NCI-H748 (cell line): Measurements from ENCODE around the gene MORC2.
A peak's percentile ranks its signal among the peaks of the same experiment; 100 is the strongest.

Source experiments
- DNase-seq: peaks from one replicate; lab custom pipeline; 2025; ENCODE audit not compliant: unreplicated experiment; lab: John Stamatoyannopoulos, UW

Gene MORC2

DNA sequence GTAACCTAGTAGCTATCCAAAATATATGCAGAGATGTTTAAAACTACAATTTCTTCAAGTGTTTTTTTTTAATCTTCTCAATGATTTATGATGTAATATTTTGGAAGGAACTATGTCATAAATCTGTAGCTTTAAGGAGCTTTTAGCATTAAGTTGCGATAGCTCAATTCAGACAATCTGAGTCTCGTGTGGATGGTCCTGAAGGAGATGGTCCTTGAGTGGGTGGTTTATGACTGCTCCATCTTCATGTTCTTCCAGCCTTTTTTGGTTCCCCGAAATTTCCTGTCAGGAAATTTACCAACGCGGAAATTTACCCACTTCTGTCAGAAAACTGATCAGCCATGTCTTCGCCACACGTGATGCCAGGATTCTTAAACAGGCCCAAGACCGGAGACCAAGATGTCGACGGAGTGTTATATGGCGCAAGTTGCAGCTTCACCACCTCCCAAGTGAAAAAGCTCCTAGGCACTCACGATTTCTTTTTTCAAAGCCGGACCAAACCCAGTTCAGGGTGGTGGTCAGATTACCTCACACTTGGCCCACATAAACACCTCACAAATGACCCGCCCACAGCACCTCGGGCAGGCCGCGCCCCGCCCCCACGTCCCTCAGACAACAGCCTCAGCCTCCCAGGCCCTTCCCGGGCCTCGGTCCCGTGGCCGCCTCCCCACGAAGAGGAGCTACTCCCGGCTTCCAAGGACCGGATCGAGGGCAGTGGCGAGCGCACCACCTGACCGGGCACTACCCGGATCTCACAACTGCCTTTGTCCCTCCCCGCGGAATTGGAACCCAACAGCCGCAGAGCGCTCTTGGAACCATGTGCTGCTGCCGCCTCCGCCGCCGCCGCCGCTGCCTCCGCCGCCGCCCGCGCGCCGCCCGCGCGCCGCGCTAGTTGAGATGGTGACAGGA, at the start of gene MORC2:
Gene MORC2, minus strand, starts transcription at position 760 of the 909 bp plus-strand sequence. CDS start 885 bp downstream, outside the sequence.
- peak; percentile 75 for DNase-seq

DNA sequence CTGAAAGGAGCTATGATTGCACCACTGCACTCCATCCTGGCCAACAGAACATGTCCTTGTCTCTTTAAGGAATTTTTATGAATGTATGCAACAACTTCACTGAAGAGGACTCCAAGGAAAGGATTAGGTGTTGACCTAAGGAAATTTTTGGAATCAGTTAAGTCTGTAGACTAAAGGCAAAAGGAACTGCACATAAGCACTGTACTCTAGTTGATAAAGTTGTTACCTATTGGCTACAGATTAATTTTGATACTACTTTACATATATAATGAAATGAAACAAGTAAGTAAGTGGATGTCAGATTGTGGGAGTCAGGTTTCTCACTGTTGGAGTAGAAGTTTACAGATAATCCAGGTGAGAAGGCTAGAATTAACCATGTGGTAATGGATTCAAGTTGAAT, 37.0 kb upstream of the MORC2 start:
- DNase-seq = no peak

DNA sequence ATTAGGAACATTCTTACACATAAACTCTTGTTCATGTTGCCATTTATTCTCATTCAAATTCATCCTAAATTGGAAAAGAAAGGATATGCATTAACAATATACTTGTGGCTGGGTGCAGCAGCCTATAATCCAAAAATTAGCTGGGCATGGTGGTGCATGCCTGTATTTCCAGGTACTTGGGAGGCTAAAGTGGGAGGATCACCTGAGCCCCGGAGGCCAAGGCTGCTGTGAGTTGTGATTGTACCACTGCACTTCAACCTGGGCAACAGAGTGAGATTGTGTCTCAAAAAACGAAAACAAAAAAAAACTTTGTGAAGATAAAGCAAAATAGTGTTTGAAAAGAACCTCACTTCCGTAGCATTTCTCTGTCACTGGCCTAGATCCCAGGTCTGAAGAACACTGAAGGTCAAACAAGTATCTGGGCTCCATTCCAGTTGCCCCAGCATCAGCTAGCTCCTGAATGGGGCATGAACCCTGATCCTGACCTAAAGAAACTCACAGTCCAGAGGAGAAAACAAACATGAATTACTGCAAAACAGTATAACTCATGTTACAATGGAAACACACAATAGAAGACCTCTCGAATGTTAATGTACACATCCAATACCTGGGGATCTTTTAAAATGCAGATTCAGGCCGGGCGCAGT, 32.7 kb upstream of the MORC2 start:
- no peak for DNase-seq

DNA sequence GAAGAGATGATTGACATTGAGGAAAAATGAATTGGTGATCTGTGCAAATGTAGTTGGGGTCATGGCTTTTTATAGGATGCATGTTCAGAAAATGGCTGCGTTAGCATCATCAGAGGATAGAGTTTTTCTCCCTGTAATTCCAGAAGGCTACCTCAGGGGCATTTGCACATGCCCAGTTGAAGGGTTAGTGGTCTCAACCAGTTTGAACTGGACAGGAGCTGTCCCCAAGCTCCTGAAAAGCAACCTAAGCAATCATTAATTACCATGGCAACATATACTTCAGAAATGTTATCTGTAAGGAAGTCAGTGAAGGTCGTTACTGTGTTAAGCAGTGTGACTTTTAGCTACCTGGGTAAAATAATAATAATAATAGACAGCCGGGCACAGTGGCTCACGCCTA, 29.8 kb upstream of the MORC2 start:
- DNase-seq = peak; percentile 17

DNA sequence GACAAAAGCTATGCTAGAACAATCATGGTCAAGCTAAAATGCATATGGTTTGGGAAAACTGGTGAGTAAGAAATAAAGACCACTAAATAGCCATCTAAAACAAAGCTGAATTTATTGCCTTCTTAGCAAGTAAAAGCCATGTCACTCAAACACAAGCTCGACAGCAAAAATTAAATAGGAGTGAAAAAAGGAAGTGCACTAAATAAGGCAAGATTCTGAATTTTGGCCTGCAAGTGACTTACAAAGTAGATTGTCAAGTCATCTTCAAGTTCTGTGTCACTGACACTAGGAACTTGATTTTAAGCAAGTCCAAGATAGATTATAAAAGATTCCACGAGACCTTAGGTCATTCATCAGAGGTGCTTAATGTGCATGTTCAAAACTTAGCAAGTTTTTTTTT, 27.9 kb upstream of the MORC2 start:
- no peak for DNase-seq

DNA sequence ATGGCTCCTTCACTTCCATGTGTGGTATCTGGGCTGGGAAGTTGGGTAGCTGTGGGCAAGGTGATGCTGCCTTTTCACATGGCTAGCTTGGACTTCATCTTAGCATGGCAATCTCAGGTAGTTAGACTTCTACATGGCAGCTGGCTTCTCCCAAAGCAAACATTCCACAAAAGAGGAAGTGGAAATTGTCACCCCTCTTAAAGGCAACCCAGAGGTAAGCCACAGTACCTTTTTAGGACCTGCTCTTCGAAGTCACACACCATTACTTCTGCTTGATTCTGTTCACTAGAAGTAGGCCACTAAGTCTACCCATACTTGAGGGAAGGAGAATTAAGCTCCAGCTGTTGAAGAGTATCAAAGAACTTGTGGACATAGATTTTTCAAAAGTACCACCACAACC, 26.4 kb upstream of the MORC2 start:
- DNase-seq = no peak

DNA sequence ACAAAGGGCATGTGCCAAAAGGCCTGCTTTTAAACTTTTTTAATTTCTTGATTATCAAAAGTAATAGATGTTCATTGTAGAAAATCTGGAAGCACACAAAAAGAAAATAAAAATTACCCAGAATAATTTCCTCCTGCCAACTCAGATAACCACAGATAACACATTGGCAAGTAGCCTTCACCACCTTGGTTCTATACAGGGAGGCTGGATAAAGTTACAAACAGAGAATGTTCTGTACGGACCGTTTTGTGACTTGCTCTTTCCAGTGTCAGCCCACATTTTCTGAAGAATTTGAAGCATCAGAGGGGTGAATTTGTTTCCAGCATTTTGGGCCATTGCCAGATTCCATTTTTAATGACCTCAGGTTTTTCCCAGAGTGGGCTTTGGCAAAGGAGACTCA, 24.0 kb upstream of the MORC2 start:
- no peak for DNase-seq

DNA sequence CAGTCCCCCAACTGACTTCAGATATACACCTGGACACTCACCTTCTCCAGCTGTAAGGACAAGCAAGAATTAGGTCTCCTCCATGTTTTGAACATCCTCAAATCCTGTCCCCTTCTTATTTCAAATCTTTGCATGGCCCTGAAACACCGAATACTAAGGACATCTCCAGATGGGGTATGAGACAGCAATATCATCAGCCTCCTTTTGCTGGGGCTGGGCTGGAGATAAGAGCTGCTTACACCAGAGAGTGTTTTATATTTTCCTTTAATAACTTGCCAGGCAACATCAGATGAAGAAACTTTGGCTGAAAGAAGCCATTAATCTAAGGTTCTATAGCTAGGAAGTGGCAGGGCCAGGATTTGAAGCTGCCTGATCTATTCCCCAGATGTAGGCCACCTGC, 22.1 kb upstream of the MORC2 start:
- no peak for DNase-seq

DNA sequence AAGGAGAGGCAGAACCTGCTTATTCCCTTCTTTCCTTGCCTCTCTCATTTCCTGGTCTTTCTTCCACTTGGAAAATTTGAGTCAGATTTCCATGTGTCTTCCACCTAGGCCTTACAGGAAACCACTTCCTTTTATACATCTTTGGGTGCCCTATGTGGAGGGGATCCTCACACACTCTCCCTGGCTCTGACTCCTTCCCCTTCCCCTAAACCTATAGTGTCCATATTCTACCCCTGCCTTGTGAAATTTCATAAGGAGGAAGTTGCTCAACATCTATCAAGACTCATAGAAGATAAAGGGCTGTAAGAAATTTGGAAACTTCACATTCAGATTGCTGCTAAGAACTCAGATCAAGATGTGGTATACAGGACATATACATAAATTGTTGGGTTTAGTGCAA, 20.9 kb upstream of the MORC2 start:
- no peak for DNase-seq

DNA sequence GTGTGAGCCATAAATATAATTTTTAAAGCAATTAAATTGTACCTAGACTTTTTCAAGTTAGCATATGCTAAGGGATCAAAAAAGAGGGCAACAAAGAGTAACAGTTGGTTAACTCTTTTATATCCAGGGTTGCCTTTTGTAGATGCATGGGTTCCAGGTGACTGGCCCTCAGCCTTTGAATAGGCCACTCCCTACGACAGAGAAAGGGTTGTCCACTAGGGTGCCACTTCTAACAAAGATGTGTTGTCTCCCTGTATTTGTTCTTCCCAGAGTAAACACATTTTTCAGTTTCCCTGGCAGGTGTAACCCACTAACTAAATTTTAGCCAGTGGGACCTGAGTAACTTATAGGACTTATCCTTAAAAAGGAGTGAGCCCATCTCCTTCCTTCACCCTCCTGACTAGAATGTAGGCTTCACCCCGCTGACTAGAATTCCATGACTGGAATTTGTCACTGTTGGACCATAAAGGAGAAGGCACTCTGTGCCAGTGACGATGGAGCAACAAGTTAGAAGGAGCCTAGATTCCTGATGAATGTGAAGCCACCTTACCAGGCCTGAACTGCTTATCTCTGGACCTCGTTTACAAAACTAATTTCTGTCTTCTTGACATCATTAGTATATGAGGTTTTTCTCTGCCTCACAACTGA, 17.1 kb upstream of the MORC2 start:
- peak; percentile 91 for DNase-seq

DNA sequence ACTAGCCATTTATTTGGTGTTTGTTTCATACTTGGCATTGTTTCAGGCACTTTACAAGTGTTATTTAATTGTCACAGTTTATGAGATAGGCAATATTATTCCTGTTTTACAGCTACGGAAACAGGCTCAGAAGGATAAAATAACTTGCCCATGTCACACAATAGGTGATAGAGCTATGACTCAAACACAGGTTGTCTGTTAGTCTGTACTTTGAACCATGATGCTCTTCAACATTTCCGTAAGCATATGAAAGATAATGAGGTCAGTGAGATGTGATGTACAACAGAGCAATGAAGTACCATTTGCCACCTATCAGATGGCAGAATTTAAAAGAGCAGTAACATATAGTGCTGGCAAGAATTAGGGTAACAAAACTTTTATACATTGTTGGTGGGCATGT, 15.7 kb upstream of the MORC2 start:
- DNase-seq = no peak

DNA sequence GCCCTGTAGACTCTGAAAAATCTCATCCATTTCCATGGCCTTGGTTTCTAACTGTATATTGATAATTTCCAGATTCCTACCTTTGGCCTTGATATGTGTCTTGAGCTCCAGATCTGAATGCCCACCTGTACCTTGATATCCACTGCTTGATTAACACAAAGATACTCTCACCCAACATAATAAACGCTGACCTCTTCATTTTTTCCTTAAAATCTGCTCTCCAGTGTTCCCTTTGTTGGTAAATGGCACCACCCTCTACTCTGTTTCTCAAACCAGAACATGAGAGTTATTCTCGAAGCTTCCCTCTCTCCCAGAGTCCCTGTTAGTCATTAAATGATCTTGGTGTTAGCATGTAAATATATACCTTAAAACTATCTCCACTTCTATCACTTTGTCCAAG, 13.9 kb upstream of the MORC2 start:
- no peak for DNase-seq

DNA sequence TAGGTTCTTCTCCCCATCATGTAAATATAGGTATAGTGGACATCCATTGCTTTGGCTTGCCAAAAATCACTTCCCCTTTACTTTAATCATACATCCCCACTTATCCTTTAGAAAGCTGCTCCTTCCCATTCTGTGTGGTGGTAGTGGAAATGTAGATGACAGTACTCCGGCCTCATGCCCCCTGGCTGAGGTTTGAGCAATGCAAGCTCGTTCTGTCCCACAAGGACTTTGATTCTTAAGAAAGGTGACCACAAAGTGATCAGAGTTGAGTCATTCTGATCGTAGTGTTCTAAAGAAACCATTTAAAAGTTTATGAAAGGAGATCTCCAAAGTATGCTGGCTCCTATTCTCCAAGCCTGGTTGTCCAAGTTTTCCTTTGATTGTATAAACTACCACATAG, 11.4 kb upstream of the MORC2 start:
- DNase-seq = no peak

DNA sequence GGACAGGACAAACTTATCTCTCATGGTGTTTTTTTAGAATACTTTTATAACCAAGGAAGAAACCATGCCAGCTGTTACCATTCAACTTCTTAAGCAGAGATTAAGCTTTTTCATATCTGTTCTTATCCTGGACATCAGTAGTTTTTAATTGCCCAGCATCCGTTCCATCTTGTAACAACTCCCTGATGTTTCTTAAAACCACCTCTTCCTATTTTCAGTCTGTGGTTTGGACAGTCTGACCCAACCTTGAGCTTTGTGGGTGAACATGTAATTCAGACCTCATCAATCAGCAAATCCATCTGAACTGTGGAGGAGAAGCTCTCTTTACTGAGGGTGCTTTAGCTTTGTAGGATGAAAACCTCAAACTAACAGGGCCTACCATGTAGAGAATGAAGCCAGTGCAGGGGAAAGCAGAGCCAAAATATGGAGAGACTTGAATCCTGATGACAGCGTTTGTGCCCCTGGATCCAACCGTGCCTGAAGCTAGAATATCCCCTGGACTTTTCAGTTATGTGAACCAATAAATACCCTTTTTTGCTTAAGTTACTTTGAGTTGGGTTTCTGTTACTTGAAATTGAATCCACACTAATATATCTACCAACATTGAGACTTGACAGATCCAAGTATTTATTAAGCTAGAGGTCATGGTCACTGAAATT, 9.9 kb upstream of the MORC2 start:
- no peak for DNase-seq

DNA sequence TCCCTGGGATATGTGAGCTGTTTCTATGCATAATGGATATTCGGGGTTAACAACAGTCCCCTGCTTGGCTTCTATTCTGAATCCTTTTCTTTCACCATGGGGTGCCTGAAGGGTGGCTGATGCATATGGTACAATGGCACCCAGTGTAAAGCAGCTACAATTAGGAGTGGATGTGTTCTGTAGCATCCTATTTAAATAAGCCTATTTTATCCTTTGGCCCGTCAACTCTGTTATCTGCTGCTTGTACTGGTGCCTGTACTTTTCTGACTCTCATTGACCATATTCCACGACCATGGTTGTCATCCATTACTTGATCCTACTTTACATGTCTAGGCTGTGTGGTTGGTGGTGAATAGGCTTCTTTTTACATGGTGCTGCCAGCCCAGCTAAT, 1.8 kb upstream of the MORC2 start:
- DNase-seq = no peak

DNA sequence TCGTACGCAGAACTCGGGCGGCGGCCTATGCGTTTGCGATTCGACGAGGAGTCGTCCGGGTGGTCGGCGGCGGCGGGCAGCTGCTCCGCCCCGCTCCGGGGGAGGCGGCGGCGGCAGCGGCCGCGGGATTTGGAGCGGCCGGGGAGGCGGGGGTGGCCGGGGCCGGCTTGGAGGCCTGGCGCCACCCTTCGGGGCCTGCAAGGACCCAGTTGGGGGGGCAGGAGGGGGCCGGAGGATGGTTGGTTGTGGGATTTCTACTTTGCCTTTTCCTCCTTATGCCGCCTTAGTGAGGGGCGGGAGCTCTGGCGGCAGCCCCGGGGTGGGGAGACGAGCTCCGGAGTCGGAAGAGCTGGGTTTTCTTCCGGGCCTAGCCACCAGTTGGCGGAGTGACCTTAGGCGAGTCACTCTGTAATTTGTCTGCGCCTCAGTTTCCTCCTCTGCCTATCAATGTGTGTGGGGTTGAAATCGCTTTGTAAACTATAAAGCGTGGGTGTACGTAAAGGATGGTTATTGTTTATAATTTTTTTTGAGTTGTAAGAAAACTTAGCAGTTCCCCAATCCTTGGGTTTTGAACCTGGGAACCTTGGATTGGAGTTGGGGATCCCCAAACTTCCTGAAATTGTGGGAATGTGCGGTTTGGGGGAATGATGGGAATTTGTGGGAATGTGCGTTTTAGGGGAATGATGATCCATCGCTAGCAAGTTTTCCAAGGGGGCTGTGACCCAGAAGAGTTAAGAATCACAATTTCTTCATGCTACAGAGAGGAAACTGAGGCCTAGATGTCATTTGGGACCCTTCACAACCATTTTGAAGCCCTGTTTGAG, 1.2 kb upstream of the MORC2 start:
- DNase-seq = peak; percentile 38

DNA sequence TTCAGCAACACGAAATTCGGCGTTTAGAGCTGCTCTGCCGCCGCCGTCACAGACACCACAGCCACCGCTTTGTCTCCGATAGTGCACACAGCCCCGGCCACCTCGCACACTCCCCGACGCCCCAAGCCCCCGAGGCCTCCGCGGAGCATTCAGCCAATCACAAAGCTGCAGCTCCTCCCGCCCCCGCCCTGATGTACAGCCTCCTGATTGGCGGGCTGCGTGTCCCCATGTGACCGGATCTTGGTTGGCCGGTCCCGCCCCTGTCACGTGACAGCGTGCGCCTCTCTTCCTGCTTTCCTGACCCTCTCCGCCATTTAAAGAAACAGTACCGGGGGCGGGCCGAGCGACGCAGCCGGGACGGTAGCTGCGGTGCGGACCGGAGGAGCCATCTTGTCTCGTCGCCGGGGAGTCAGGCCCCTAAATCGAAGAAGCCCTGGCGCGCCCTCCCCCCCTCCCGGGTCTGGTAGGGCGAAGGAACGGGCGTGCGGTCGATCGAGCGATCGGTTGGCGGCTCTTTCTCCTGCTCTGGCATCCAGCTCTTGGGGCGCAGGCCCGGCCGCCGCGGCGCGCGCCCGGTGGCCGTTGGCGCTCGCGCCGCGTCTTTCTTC, 454 bp upstream of the MORC2 start, which contains the start of gene TUG1:
Gene TUG1, plus strand, starts transcription at position 342 of the 608 bp plus-strand sequence.
- peak; percentile 97 for DNase-seq

DNA sequence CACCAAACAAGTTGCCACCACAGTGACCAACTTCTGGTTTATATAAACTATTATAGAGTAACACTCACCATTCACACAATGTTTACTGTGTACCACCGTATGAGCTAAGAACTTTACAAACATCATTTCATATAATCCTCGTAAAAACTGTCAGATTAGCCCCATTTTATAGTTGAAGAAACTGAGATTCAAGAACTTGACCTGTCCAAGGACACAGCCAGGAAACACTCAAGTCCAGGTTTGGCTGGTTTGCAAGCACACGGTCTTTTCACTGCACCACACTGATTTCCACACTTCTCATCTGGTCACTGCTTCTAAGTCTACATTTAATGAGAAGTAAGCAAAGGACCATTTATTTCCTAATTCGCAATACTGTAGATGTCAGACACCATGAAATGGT, 3.7 kb downstream of the MORC2 start:
- DNase-seq = no peak

DNA sequence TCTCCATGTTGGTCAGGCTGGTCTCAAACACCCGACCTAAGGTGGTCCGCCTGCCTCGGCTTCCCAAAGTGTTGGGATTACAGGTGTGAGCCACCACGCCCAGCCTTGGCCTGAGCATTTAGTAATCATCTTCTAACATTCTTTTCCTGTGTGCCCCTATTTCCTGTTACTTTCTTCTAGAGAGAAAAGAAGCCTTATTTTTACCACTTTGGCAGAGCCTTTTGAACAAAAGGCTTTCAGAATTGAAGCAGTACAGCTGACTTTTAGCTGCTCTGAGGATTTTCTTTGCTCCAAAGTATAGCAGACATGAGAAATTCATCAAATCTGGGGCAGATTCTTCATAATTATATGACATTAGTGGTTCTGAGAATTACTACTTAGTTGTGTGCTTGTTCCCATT, 13.4 kb downstream of the MORC2 start:
- DNase-seq = no peak

DNA sequence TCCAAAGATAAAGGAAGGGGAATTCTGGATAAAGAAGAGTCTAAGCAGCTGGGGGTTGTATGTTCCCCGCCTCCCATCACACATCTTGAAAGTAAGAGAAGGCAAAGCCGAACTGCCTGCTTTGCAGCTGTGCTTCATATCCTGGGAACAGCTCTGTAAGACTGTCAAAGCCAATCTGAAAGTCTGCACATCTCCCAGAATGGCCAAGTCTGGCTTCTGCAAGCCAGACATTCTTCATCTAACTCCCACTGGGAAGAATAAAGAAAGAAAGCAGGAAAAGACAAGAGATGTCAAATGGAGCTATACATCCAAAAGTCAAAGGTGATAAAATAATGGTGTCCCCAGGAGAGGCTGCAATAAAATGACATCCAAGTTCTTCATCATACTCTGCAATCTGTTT, 15.4 kb downstream of the MORC2 start:
- DNase-seq = no peak
